ENCODE data around the gene GRAP2. TPM values are rescaled to one million over a fixed set of nuclear protein-coding genes. Genes with fewer than 3 reads are reported as not detected.

GRAP2 gene
- total and polyA plus RNA-seq, 9 of the 15 experiments (the other 6 are each of a cell fraction or from before 2014, with no cell fraction given): 4.8 to 88.7 (median 60.4) TPM

GRCh38 chr22:39967103-39967829 lies 66.4 kb downstream of the GRAP2 start:
- Histone ChIP-seq H2AFZ (ENCODE audit: low read depth, low read length) (no peak overlapping the region), H3K9me1 (ENCODE audit: control insufficient read depth, insufficient read depth, low read length) (no peaks in the 10 kb centered on the region), H3K4me2 (ENCODE audit: insufficient read depth, low read length) (peak overlapping the region; percentile 21), H3K4me1 (replicated peaks in 1 of 2; ENCODE audit: control insufficient read depth in 2 of 2, insufficient read depth in 2 of 2, low read length in 2 of 2) (peaks cover 12 to 33% of the 10 kb centered on the region in 2 experiments), H4K20me1 (replicated peaks; ENCODE audit: control insufficient read depth, insufficient read depth, low read length) (no peaks in the 10 kb centered on the region), H3K79me2 (ENCODE audit: control insufficient read depth, insufficient read depth, low read length) (peaks cover 2% of the 10 kb centered on the region; the same call in 1 of the 3 replicates), H3K36me3 (ENCODE audit: control insufficient read depth, insufficient read depth, low read length) (peaks cover 98% of the 10 kb centered on the region), H3K4me3 (no peak overlapping the region), H3K9me3 (replicated peaks; ENCODE audit: control insufficient read depth, insufficient read depth, low read depth, low read length) (no peaks in the 10 kb centered on the region), H3K27ac (ENCODE audit: extremely low read depth, low read depth, low read length) (peak overlapping the region; percentile 72), H3K9ac (ENCODE audit: insufficient read depth in 1 of 2, low read depth in 2 of 2, low read length in 2 of 2) (peak overlapping the region in 1 of 2 experiments; percentile 50; a peak in 2 of 4 replicates), H3K27me3 (ENCODE audit: control insufficient read depth in 2 of 2, insufficient read depth in 2 of 2, low read length in 2 of 2) (no peaks in the 10 kb centered on the region)
- intact Hi-C loops (cut with micrococcal nuclease): no loop called here
- peak in 1 of 4 experiments; percentile 44 for DNase-seq (ENCODE audit: extremely low read depth in 1 of 4, low spot score in 3 of 4)
- BruUV-seq (replicated peaks): no TSS peak
- 37% methylated on average over 8 of the region's 9 CpGs for WGBS (ENCODE audit: insufficient coverage, low coverage, missing lambda C conversion rate)
- in situ Hi-C loops (cut with MboI): no loop called here
- no peak; the same call in 2 of the 3 replicates for ATAC-seq
- ChIA-PET POLR2A (interaction anchor here (0.6 to 3.3 kb wide), 5 partner anchors 9 to 400 kb away, joined by 3 to 12 read pairs (median 4); no protein-coding TSS in a partner anchor), CTCF (ENCODE audit: low intra/inter-chr PET ratio) (no interaction called here)
- FAIRE-seq: peak; percentile 11
- no peak for TF ChIP-seq CREM (IDR thresholded peaks at IDR 0.05; ENCODE audit: low read depth)
- no peak for TF ChIP-seq HMGXB4 (CRISPR knock-in tag; IDR thresholded peaks at IDR 0.05)
- TF ChIP-seq NR0B1 (IDR thresholded peaks at IDR 0.05; ENCODE audit: partially characterized antibody): no peak
- TF ChIP-seq TCF3 (CRISPR knock-in tag; IDR thresholded peaks at IDR 0.05): peak; percentile 78
- TF ChIP-seq BRCA1 (IDR thresholded peaks at IDR 0.05): no peak
- TF ChIP-seq BRCA1 (CRISPR knock-in tag; IDR thresholded peaks at IDR 0.05): no peak
- no peak for TF ChIP-seq TAF1 (IDR thresholded peaks at IDR 0.05; ENCODE audit: control insufficient read depth, extremely low read depth, insufficient read depth, low read length, severe bottlenecking)
- peak; percentile 31; the same call in 1 of the 2 replicates for TF ChIP-seq CTBP1 (IDR thresholded peaks at IDR 0.05; ENCODE audit: borderline replicate concordance)
- peak; percentile 44; the same call in 1 of the 2 replicates for TF ChIP-seq SMAD4 (CRISPR knock-in tag; conservative IDR thresholded peaks at IDR 0.05)
- peak; percentile 75 for TF ChIP-seq CEBPB (tag; IDR thresholded peaks at IDR 0.05)
- peak; percentile 78 for TF ChIP-seq ZNF766 (CRISPR knock-in tag; conservative IDR thresholded peaks at IDR 0.05)
- TF ChIP-seq CCNT2 (IDR thresholded peaks at IDR 0.05; ENCODE audit: borderline replicate concordance, extremely low read depth, insufficient read length, low read depth, low read length): peak; percentile 57
- TF ChIP-seq ELF4 (CRISPR knock-in tag; IDR thresholded peaks at IDR 0.05): 0 out of 2 replicates have a peak, but pooled peaks have one; percentile 49
- no peak for TF ChIP-seq ETV1 (tag; conservative IDR thresholded peaks at IDR 0.05; ENCODE audit: low read depth)
- peak in 1 of 2 experiments; percentile 33; a peak in 1 of 4 replicates for TF ChIP-seq ZNF639 (CRISPR knock-in tag; conservative IDR thresholded peaks at IDR 0.05 in 1 of 2, IDR thresholded peaks at IDR 0.05 in 1 of 2)
- TF ChIP-seq MEIS2 (IDR thresholded peaks at IDR 0.05; ENCODE audit: partially characterized antibody): peak; percentile 30

All from K562 (cell line).